Stimulated activated CD8-positive, alpha-beta memory T cell treated with anti-CD3 and anti-CD28 coated beads, Interleukin-12 subunit alpha, Interleukin-12 subunit beta, amount 100 ng/mL, for 24 hours (primary cell): ENCODE data around the gene LARP4B.
"Not testable (repeated sequence)": the region's sequence is repeated elsewhere in the genome, so short reads cannot be mapped to it uniquely, and the experiment has no call there.

ENCODE experiments used
- DNase-seq: peaks from one replicate; pipeline ENCODE4 v3.0.0-alpha.2; 2020; ENCODE audit errors: extremely low read depth

Gene LARP4B

DNA sequence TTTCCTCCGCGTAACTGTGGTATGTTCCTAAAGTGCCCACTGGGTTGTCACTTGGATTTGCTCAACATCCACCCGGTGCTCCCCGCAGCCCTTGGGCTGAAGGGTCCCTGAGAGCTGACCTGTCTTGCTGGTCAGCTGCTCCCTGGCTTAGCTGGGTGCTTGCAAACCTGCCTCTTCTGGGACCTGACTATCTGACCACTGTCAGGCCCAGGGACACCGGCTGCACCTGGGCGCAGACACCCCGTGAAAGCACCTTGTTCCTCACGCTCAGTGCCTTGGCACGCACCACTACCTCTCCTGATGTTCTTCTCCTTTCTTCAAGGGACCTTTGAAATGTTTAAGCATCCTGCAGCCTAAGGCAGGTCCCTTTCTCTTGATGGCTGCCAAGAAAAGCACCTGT lies 26.6 kb upstream of the LARP4B start:
- DNase-seq = no peak

DNA sequence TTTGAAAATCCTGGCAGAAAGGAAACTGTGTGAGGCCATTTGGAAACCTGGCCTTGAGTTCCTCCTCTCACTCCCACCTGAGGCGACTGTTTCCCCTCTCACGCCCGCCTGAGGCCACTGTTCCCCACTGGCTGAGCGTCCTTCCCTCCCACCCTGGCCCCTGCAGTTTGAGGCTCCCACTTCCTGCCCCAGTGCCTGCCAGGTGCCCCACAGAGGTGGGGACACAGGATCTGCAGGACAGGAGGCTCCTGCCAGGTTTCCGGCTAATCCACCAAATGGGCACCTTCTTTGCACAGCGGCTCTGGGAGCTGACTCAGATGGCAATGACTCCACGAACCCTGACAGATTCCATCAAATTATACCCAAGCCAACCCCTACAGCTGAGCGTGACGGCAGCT lies 24.3 kb upstream of the LARP4B start:
- DNase-seq = no peak

GRCh38 chr10:955127-955819 lies 23.8 kb upstream of the LARP4B start:
- no peak for DNase-seq

DNA sequence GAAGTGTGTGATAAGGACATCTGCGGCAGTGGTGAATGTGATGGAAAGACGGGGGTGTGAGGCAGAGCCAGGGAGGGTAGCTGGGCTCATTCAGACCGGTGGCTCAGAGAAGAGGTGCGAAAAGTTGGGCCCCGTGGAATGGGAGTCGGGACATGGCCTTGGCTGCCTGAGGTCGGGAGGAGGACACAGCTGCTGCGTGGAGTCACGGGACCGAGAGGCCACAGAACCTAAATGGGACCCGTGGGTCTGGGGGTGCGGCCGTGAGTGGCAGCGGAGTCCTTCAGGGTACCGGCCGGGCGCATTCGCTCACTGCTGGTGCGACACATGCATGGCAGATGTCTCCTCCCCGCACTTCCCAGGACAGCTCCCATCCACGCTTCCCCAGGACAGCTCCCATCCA lies 22.9 kb upstream of the LARP4B start:
- DNase-seq = no peak

DNA sequence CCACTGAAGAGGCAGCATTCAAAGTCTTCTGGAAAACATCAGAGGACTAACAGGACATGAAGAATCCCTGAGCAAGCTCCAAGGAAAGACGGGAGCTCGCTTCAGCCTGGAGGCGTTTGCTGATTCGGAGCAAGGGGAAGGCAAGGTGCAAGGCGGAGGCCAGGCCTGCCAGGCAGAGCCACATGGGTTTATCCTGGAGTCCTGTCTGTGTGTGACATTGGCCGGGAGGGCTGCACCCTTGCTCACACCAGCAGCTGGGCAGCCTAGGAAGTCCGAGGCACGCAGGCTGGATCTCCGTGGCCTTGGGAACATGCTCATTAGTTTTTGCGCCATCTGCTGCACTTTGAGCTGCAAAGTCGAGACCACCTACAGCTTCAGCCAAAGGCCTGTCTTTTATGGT lies 22.3 kb upstream of the LARP4B start:
- DNase-seq = no peak

DNA sequence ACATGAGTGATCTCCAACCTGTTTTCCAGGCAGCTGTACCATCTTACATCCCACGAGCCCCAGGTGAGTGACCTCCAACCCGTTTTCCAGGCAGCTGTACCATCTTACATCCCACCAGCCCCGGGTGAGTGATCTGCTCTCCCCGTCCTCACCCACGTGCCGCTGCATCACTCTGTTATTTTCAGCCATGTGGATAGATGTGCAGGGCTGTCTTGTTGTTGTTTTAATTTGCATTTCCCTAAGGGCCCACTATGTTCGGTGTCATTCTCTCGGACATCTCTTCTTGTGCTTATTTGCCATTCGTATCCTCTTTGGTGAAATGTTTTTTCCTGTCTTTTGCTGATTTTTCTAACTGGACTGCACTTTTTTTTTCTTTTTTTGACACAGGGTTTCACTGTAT lies 17.9 kb upstream of the LARP4B start:
- DNase-seq = no peak

DNA sequence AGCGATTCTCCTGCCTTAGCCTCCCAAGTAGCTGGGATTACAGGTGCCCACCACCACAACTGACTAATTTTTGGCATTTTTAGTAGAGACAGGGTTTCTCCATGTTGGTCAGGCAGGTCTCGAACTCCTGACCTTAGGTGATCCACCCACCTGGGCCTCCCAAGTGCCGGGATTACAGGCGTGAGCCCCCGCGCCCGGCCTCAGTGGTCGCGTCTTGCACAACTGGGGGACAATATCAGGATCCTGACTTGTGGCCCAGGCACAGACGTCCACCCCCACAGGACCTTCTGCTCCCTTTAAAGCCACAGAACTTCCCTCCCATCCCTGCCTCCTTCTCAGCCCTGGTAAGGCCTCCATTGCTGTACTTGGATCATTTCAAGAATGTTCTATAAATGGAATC lies 16.8 kb upstream of the LARP4B start:
- DNase-seq = no peak

- DNase-seq = no peak
Observed at GRCh38 chr10:947881-948280, 16.4 kb upstream of the LARP4B start.

DNA sequence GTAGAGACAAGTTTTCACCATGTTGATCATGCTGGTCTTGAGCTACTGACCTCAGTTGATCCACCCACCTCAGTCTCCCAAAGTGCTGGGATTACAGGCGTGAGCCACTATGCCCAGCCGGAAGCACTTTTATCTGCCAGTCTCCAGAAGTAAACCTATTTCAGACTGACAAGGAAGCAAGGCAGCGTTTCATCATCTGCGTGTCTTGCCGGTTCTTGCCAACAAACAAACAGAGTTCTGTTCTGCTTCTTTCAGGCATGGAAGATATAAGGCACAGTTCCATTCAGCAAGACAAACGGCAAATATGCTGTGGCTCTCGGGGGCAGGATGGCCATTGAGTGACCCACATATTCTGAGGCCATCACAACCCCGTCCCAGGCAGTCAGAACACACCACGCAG lies 15.5 kb upstream of the LARP4B start:
- no peak for DNase-seq

GRCh38 chr10:945778-946177 lies 14.3 kb upstream of the LARP4B start:
- DNase-seq = no peak

GRCh38 chr10:944034-944831 lies 12.7 kb upstream of the LARP4B start:
- DNase-seq = no peak

GRCh38 chr10:943334-944033 lies 12.0 kb upstream of the LARP4B start:
- DNase-seq = no peak

DNA sequence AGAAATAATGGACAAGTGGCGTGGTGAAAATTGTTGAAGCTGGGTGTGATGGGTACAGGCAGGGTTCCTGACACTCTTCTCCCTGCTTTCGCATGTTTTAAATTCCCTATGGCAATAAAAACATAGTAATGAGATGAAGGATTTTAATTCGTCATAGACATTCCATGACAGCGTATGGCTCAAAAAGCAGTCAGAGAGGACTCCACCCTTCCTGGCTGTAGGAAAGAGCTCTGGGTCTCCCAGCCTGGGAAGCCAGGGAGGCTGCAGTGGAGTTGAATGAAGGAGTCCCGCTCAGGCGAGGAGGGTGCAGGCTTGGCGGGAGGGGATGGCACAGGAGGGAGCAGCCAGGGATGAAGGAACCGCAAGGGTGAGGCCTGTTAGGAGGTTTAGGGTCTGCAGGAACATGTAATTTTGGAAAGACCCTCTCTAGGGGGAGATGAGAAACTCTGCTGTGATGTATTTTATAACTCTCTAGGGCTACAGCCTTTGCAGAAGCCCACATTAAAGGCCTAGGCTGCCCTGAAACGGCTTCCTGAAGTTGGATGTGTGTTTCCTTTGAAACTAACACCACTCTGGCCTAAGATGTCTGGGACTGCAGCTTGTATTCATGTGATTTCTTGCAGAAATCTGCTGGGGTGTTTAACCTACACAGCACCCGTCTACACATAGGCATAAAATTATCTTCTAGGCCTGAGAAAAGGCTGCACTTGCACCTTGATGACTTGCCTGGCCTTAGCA lies 7.6 kb upstream of the LARP4B start:
- DNase-seq = no peak

DNA sequence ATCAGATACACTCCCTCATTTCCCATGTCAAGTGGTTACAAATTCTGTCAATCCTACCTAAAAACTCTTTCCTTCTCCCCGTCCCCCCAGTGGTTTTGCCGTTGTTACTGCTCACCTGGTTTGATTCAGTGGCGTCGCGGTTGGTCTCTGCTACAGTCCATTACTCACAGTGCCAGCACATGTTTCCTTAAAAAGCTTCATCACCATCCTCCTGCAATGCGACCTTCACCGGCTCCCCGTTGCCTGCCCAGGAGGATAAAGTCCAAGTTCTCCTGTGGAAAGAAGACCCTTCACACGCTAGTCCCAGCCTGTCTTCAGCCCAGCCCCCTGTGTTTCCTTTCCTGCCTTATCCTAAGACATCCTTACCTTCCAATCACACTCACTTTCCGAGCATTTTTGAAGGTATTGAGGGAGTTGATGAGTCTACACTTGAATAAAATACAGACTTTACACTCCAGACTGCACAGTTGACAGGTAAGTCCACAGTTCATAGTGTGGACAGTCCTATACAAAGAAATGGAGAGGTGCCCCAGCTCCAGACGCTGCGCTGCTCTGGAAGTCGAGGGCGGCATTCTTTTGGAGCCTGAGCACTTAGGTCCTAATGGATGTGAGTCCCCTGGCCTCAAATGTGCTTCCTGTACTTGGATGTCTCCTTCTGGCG lies 3.4 kb upstream of the LARP4B start:
- no peak for DNase-seq

DNA sequence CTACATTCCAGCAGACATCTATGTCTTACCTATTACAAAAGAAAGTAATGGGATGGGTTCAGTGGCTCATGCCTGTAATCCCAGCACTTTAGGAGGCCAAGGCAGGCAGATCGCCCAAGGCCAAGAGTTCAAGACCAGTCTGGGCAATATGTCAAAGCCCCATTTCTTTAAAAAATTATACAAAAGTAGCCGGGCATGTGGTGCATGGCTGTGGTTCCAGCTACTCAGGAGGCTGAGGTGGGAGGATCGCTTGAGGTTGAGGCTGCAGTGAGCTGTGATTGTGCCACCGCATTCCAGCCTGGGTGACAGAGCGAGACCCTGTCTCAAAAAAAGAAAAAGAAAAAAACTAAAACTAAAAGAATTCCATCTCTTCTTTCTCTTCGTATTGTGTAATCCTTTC lies 2.7 kb upstream of the LARP4B start:
- DNase-seq = not testable (repeated sequence)

- no peak for DNase-seq
Observed at GRCh38 chr10:932589-932988, 1.1 kb upstream of the LARP4B start.

GRCh38 chr10:930625-931325 lies 730 bp downstream of the LARP4B start:
- DNase-seq = no peak

GRCh38 chr10:929960-930624 lies 1.4 kb downstream of the LARP4B start:
- no peak for DNase-seq

DNA sequence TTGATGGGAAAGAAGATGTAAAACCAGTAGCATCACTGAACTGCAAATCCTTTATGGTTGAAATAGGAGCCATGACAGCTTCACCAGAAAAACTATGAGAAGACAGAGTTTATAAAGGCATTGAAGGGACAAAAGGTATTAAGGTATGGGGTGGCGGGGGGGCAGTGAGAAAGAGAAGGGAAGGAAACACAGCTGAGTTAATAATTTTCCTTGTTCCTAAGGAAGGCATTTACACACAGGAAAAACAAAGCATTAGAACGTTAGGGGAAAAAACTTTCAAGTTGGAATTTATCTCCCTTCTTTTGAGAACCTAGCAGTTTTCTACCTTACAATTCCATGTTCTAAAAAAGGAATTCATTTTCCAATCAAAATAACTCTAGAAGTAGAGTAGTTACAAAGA lies 4.4 kb downstream of the LARP4B start:
- DNase-seq = no peak

DNA sequence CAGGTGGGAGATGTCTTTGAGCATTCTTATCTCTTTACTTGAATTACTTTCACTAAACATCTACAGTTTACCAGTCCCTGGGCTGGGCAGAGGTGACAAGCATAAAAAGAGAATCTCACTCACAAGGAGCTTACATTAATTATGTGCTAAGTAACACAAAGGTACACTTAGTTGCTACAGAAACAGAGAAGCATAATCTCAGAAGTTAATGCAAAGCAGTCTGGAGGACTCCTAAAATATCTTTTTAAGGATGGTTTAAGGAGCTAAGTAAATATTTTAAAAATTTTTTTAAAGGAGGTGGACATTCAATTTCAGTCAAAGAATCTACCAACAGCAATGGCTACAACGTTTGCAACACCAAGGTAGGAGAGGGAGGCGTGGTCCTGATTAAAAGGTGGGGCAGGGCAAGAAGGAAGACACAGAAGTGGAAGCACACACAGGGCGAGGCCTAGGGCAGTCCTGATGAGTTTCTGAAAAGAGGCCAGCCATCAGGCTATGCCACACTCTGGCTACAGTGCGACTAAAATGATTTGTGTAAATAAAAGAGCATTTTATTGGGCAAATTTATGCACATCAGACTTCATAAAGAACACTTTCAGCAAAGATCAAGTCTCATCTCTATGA lies 5.3 kb downstream of the LARP4B start:
- DNase-seq = no peak
